ENCODE measurements around the gene ADAM10. TPM values are rescaled to one million over a fixed set of nuclear protein-coding genes. Genes with fewer than 3 reads are reported as not detected.
A peak's percentile ranks its signal among the peaks of the same experiment; 100 is the strongest.

Gene ADAM10
- polyA plus RNA-seq, 3 donors, result 66.0 to 269 (median 149) TPM

- WGBS (ENCODE audit: insufficient coverage), result 51% methylated on average over 2 of the region's 2 CpGs
- peaks cover 41% of the 10 kb centered on the region for H3K79me2 ChIP-seq (ENCODE audit: insufficient read depth, low read length)
- H3K4me1 ChIP-seq (ENCODE audit: control insufficient read depth in 1 of 2, insufficient read depth in 2 of 2, low read length in 2 of 2), result no peaks in the 10 kb centered on the region
Measured at GRCh38 chr15:58678683-58679082, 70.8 kb downstream of the ADAM10 start.

GRCh38 chr15:58677426-58677825 is 72.1 kb downstream of the ADAM10 start:
- peak overlapping the region in 1 of 7 donors; percentile 17 for H3K27ac Mint-ChIP-seq
- H4K20me1 ChIP-seq (ENCODE audit: insufficient read depth, low read length), result peaks cover 60% of the 10 kb centered on the region
- H3K9me3 ChIP-seq (replicated peaks in 1 of 2; ENCODE audit: control insufficient read depth in 1 of 2, insufficient read depth in 1 of 2, low read length in 2 of 2), result no peaks in the 10 kb centered on the region
- no peak overlapping the region for H3K4me2 ChIP-seq (replicated peaks; ENCODE audit: extremely low read depth, low read length, poor library complexity, severe bottlenecking)
- intact Hi-C loops (cut with micrococcal nuclease), result no loop called here
- peaks cover 31% of the 10 kb centered on the region for H3K79me2 ChIP-seq (ENCODE audit: insufficient read depth, low read length)
- H3K9me3 Mint-ChIP-seq, result no peaks in the 10 kb centered on the region
- no peak overlapping the region for H3K4me3 Mint-ChIP-seq
- no CpG with 5 or more reads among the region's 1 CpG for WGBS (ENCODE audit: insufficient coverage)
- no peaks in the 10 kb centered on the region for H3K27me3 Mint-ChIP-seq (ENCODE audit: low read depth in 3 of 3)
- no peak for DNase-seq
- H3K4me1 Mint-ChIP-seq, result peaks cover 9% of the 10 kb centered on the region
- H3K9ac ChIP-seq (ENCODE audit: insufficient read depth, low read length, poor library complexity, severe bottlenecking), result no peak overlapping the region
- no peak overlapping the region for H2AFZ ChIP-seq (ENCODE audit: insufficient read depth, low read depth, low read length, poor library complexity, severe bottlenecking)
- H3K36me3 ChIP-seq (replicated peaks in 1 of 2; ENCODE audit: control insufficient read depth in 1 of 2, insufficient read depth in 2 of 2, low read length in 2 of 2), result peaks cover 28 to 70% of the 10 kb centered on the region in 2 donors
- TF ChIP-seq CTCF (IDR thresholded peaks at IDR 0.05), result no peak
- H3K27ac ChIP-seq (ENCODE audit: low read depth in 1 of 2, low read length in 2 of 2), result no peak overlapping the region
- H3K4me1 ChIP-seq (ENCODE audit: control insufficient read depth in 1 of 2, insufficient read depth in 2 of 2, low read length in 2 of 2), result no peaks in the 10 kb centered on the region
- no peak overlapping the region for H3K4me3 ChIP-seq (replicated peaks in 1 of 3; ENCODE audit: low read depth in 2 of 3, low read length in 3 of 3)
- H3K36me3 Mint-ChIP-seq, result peaks cover 39 to 44% of the 10 kb centered on the region in 2 donors
- no peaks in the 10 kb centered on the region for H3K27me3 ChIP-seq (ENCODE audit: control insufficient read depth in 2 of 2, insufficient read depth in 2 of 2, low read length in 2 of 2)

More at GRCh38 chr15:58678683-58679082, 70.8 kb downstream of the ADAM10 start:
- DNase-seq, result peak; percentile 12 to 42 (median 37)
- H2AFZ ChIP-seq (ENCODE audit: insufficient read depth, low read depth, low read length, poor library complexity, severe bottlenecking), result no peak overlapping the region
- H3K4me3 ChIP-seq (replicated peaks in 1 of 3; ENCODE audit: low read depth in 2 of 3, low read length in 3 of 3), result no peak overlapping the region
- H3K27ac Mint-ChIP-seq, result no peak overlapping the region
- H3K9ac ChIP-seq (ENCODE audit: insufficient read depth, low read length, poor library complexity, severe bottlenecking), result no peak overlapping the region
- intact Hi-C loops (cut with micrococcal nuclease), result no loop called here
- peaks cover 28 to 67% of the 10 kb centered on the region in 2 donors for H3K36me3 ChIP-seq (replicated peaks in 1 of 2; ENCODE audit: control insufficient read depth in 1 of 2, insufficient read depth in 2 of 2, low read length in 2 of 2)
- no peaks in the 10 kb centered on the region for H3K9me3 ChIP-seq (replicated peaks in 1 of 2; ENCODE audit: control insufficient read depth in 1 of 2, insufficient read depth in 1 of 2, low read length in 2 of 2)
- no peak overlapping the region for H3K4me2 ChIP-seq (replicated peaks; ENCODE audit: extremely low read depth, low read length, poor library complexity, severe bottlenecking)
- no peak overlapping the region for H3K4me3 Mint-ChIP-seq
- H3K27me3 ChIP-seq (ENCODE audit: control insufficient read depth in 2 of 2, insufficient read depth in 2 of 2, low read length in 2 of 2), result no peaks in the 10 kb centered on the region
- peaks cover 37 to 38% of the 10 kb centered on the region in 2 donors for H3K36me3 Mint-ChIP-seq
- peak overlapping the region in 1 of 2 donors; percentile 45 for H3K27ac ChIP-seq (ENCODE audit: low read depth in 1 of 2, low read length in 2 of 2)
- H3K9me3 Mint-ChIP-seq, result no peaks in the 10 kb centered on the region
- peaks cover 73% of the 10 kb centered on the region for H4K20me1 ChIP-seq (ENCODE audit: insufficient read depth, low read length)
- H3K27me3 Mint-ChIP-seq (ENCODE audit: low read depth in 3 of 3), result no peaks in the 10 kb centered on the region
- TF ChIP-seq CTCF (IDR thresholded peaks at IDR 0.05), result no peak
- peaks cover 3% of the 10 kb centered on the region for H3K4me1 Mint-ChIP-seq
